Measurements from ENCODE around the gene ITGB7.

DNA sequence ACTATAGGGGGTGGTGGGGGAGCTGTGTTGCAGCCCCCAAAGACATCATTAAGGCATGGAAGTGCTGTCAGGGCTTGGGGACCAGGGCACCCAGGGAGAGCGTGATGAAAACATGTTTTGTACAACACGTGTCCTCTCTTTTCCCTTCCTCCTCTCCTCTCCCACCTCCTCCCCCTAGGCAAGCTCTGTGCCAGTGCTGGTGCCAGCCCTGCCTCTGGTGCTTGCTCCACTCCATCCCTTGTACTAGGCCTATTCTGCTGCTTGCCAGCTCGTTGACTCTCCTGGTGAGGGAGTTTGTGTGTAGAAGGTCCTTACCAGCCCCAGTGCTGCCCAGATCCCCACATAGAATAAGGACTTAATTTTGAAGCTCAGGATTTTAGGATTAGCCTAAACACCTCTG is 28.1 kb upstream of the ITGB7 start:
- TF ChIP-seq GATA3 (IDR thresholded peaks at IDR 0.05; ENCODE audit: low read depth, low read length) (no peak), GATA2 (IDR thresholded peaks at IDR 0.05; ENCODE audit: low read depth, low read length) (no peak)

Data from SH-SY5Y (cell line).